SU-DHL-6 (cell line): ENCODE results near the gene NRG3.

Source experiments
- CTCF ChIP-seq: fragments of 200-600 bp; sonication (generic); IDR thresholded peaks from one replicate; pipeline ENCODE4 v1.5.1; 2017; ENCODE audit warnings: antibody characterized with exemption, mild to moderate bottlenecking, low read length, moderate library complexity; ENCODE audit not compliant: insufficient read depth, poor library complexity, severe bottlenecking
- EZH2phosphoT487 ChIP-seq: fragments of 200-600 bp; sonication (generic), shearing (Covaris generic); conservative IDR thresholded peaks from 2 replicates; pipeline ENCODE4 v1.6.1; 2018; ENCODE audit warnings: mild to moderate bottlenecking, antibody characterized with exemption, low read length, moderate library complexity, mixed read lengths

GRCh38 chr10:83017076-83017867, 1142.3 kb downstream of the NRG3 start:
- no peak for TF ChIP-seq CTCF
- no peak for TF ChIP-seq EZH2phosphoT487
